GM18505 (cell line): ENCODE data around the gene EHMT1.
"Not testable (repeated sequence)": the region's sequence is repeated elsewhere in the genome, so short reads cannot be mapped to it uniquely, and the experiment has no call there.

Experiments used
- ATAC-seq: cut with Tn5 transposase; IDR thresholded peaks from one replicate; pipeline ENCODE4 v1.9.1; 2021; ENCODE audit not compliant: unreplicated experiment
- POLR2A ChIP-seq: IDR thresholded peaks from 4 replicates; pipeline ENCODE4 v1.6.1; 2011; ENCODE audit warnings: borderline replicate concordance; ENCODE audit not compliant: insufficient read depth, insufficient read length; ENCODE audit errors: extremely low read depth

EHMT1 gene

GRCh38 chr9:137614631-137615386, 4.0 kb upstream of the EHMT1 start:
- ATAC-seq = no peak
- TF ChIP-seq POLR2A = no peak

GRCh38 chr9:137615387-137615871, 3.4 kb upstream of the EHMT1 start:
- ATAC-seq = no peak
- TF ChIP-seq POLR2A = no peak

- peak; percentile 26 for ATAC-seq
These were observed 639 bp downstream of the EHMT1 start for GRCh38 chr9:137619240-137620047.

DNA sequence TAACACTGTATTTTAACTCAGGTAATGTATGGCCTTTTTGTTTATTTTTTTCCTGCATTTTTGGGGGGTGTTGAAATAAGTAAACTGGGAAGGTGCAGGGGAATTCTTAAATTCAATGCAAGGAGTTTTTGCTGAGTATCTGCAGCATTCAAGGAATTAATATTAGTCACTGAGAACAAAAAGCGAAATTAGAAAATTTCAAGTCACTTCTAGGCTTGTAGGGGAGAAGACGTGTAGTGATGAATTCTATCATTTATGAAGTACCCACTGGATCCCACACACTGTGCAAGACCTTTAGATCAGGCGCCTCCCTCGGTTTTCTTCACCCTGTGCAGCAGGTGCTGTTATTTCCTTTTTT, 1.2 kb downstream of the EHMT1 start:
- ATAC-seq = no peak
- TF ChIP-seq POLR2A = no peak

More at GRCh38 chr9:137619240-137620047, 639 bp downstream of the EHMT1 start:
- no peak for TF ChIP-seq POLR2A

- ATAC-seq = no peak
- TF ChIP-seq POLR2A = no peak
These were observed 1.8 kb downstream of the EHMT1 start for GRCh38 chr9:137620581-137620980.

GRCh38 chr9:137621131-137621757, 2.4 kb downstream of the EHMT1 start:
- ATAC-seq = no peak
- TF ChIP-seq POLR2A = no peak

GRCh38 chr9:137622211-137622610, 3.4 kb downstream of the EHMT1 start:
- ATAC-seq = not testable (repeated sequence)

DNA sequence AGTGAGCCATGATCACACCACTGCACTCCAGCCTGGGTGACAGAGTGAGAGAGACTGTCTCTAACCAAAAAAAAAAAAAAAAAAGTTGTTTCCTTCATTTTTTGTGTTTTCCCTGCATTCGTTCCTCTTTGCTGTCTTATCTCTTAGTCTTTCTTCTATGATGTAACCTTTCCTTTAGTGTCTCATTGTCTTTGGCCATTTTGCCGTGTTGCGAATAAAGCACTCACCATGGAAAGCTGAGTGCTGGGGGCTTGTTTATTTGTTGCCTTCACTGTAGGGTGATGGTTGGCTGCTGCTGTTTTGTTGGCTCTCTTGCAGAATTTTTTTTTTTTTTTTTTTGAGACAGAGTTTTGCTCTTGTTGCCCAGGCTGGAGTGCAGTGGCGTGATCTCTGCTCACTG, 7.7 kb downstream of the EHMT1 start:
- ATAC-seq = no peak
- TF ChIP-seq POLR2A = no peak

GRCh38 chr9:137627406-137627805, 8.6 kb downstream of the EHMT1 start:
- ATAC-seq = not testable (repeated sequence)

GRCh38 chr9:137630126-137630525, 11.3 kb downstream of the EHMT1 start:
- TF ChIP-seq POLR2A = no peak

DNA sequence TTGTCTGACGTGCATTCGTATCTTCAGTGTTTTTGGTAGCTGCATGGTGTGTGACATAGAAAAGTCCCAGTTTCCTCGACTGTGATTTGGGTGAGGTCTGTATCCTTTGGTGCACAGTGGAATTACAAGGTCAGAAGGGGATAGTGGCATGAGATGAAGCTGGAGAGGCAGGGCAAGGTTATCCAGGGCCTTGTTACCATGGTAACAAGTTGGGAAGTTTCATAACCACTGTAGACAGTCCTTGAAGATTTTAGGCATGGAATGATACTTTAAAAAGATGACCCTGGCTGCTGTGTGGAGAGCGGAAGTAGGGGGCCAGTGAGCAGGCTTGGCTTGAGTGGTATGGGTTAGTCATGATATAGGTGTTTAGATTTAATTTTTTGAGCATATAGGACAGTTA, 11.9 kb downstream of the EHMT1 start:
- TF ChIP-seq POLR2A = no peak
- no peak for ATAC-seq

More at GRCh38 chr9:137630126-137630525, 11.3 kb downstream of the EHMT1 start:
- ATAC-seq = no peak

DNA sequence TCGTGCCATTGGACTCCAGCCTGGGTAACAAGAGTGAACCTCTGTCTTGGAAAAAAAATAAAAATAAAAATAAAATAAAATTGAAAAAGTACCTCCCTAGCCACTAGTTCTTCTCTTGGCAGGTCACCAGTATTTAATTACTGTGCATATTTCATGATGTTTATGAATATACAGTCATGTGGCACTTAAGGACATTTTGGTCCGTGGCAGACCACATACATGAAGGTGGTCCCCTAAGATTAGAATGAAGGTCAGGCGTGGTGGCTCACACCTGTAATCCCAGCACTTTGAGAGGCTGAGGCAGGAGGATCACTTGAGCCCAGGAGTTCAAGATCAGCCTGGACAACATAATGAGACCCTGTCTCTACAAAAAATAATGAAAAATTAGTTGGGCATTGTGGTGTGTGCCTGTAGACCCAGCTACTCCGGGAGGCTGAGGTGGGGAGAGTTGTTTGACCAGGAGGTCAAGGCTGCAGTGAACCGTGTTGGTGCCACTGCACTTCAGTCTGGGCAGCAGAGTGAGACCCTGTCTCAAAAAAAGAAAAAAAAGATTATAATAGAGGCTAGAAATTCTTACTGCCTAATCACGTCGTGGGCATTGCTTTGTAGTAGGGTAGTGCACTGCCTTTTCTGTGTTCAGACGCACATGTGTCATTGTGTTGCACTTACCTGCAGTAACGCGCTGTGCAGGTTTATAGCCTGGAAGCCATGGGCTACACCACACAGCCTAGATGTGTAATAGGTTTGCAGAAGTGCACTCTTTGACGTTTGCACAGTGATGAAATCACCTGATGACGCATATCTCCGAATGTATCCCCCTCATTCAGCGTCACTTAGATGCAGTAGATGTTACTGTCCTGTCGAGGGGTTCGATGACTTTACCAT, 12.8 kb downstream of the EHMT1 start:
- no peak for ATAC-seq
- TF ChIP-seq POLR2A = no peak
